Uterus (tissue), 4 donors: ENCODE measurements around the gene SRPX. TPM values are rescaled to one million over a fixed set of nuclear protein-coding genes. Genes with fewer than 3 reads are reported as not detected.
A peak's percentile ranks its signal among the peaks of the same experiment; 100 is the strongest.

Source experiments
- DNase-seq, 2 donors: peaks; one replicate each; pipeline ENCODE4 v3.0.0-alpha.2; 2019 to 2020
- H3K27ac ChIP-seq, 2 donors: fragments of 200-600 bp; sonication (generic); 1 replicate in 1 of 2; 2 replicates in 1 of 2; pipeline ENCODE4 v1.5.1; 2016 to 2018
- H3K27me3 ChIP-seq, 2 donors: fragments of 200-600 bp; sonication (generic); one replicate each; pipeline ENCODE4 v1.5.1; 2018 to 2019; ENCODE audit warnings: control low read depth in 1 of 2
- H3K36me3 ChIP-seq, 2 donors: fragments of 200-600 bp; sonication (generic); one replicate each; pipeline ENCODE4 v1.5.1; 2019; ENCODE audit warnings: control low read depth in 1 of 2
- H3K4me1 ChIP-seq, 2 donors: fragments of 200-600 bp; sonication (generic); one replicate each; pipeline ENCODE4 v1.5.1; 2018 to 2019; ENCODE audit warnings: control low read depth in 1 of 2
- H3K4me3 ChIP-seq, 2 donors: fragments of 200-600 bp; sonication (generic); 1 replicate in 1 of 2; 2 replicates in 1 of 2; pipeline ENCODE4 v1.5.1; 2018 to 2019; ENCODE audit warnings: mild to moderate bottlenecking in 1 of 2
- H3K9me3 ChIP-seq, 2 donors: fragments of 200-600 bp; sonication (generic); one replicate each; pipeline ENCODE4 v1.5.1; 2019; ENCODE audit warnings: control low read depth in 1 of 2
- POLR2A ChIP-seq, 2 donors: fragments of 450-650 bp; IDR thresholded peaks; one replicate each; pipeline ENCODE4 v1.6.1; 2016; ENCODE audit warnings: antibody characterized with exemption in 2 of 2, mild to moderate bottlenecking in 1 of 2, moderate library complexity in 1 of 2
- intact Hi-C: fragments of 100-400 bp; cut with DNase I; formaldehyde crosslinking; loops from one replicate; pipeline ENCODE4 v1.15.1; 2023; ENCODE audit warnings: low total_unique reads
- total RNA-seq, 4 donors: library from RNA; depleted of rRNA in 3 of 4; stranded (reverse); fragments of >200 nt in 3 of 4; gene quantifications; one replicate each; pipeline versions ENCODE4 v1.1.0 to v1.2.4, GENCODE V29; 2014 to 2023
- TF ChIP-seq, protein P1 (sequence below), 4 experiments: fragments of 200-600 bp in 2 of 4; fragments of 450-650 bp in 2 of 4; sonication (generic) in 2 of 4; IDR thresholded peaks; one replicate each; pipeline ENCODE4 v1.5.1; 2016 to 2019; ENCODE audit warnings: antibody characterized with exemption in 4 of 4, mild to moderate bottlenecking in 2 of 4, moderate library complexity in 1 of 4
- donor health status: DM: yes; HTN: yes; CAD: no.

The SRPX gene
- total RNA-seq, 4 donors from 2014 or later: 62.7 to 141 (median 99.5) TPM

GRCh38 chrX:38142610-38143009, 78.1 kb downstream of the SRPX start:
- intact Hi-C loops: no loop called here

GRCh38 chrX:38138900-38139299, 81.8 kb downstream of the SRPX start:
- Histone ChIP-seq H3K36me3 (no peaks in the 10 kb centered on the region), H3K4me1 (no peaks in the 10 kb centered on the region), H3K9me3 (no peaks in the 10 kb centered on the region), H3K4me3 (no peak overlapping the region), H3K27ac (no peak overlapping the region), H3K27me3 (no peaks in the 10 kb centered on the region)
- DNase-seq: no peak
- TF ChIP-seq POLR2A (IDR thresholded peaks at IDR 0.05): no peak
- TF ChIP-seq, protein P1, sequence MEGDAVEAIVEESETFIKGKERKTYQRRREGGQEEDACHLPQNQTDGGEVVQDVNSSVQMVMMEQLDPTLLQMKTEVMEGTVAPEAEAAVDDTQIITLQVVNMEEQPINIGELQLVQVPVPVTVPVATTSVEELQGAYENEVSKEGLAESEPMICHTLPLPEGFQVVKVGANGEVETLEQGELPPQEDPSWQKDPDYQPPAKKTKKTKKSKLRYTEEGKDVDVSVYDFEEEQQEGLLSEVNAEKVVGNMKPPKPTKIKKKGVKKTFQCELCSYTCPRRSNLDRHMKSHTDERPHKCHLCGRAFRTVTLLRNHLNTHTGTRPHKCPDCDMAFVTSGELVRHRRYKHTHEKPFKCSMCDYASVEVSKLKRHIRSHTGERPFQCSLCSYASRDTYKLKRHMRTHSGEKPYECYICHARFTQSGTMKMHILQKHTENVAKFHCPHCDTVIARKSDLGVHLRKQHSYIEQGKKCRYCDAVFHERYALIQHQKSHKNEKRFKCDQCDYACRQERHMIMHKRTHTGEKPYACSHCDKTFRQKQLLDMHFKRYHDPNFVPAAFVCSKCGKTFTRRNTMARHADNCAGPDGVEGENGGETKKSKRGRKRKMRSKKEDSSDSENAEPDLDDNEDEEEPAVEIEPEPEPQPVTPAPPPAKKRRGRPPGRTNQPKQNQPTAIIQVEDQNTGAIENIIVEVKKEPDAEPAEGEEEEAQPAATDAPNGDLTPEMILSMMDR (IDR thresholded peaks at IDR 0.05): no peak
- intact Hi-C loops: no loop called here

More at GRCh38 chrX:38142610-38143009, 78.1 kb downstream of the SRPX start:
- H3K9me3 ChIP-seq: no peaks in the 10 kb centered on the region
- DNase-seq: peak in 1 of 2 donors; percentile 19
- H3K4me1 ChIP-seq: no peaks in the 10 kb centered on the region
- H3K36me3 ChIP-seq: no peaks in the 10 kb centered on the region
- no peak overlapping the region for H3K4me3 ChIP-seq
- TF ChIP-seq POLR2A (IDR thresholded peaks at IDR 0.05): no peak
- H3K27ac ChIP-seq: no peak overlapping the region
- no peaks in the 10 kb centered on the region for H3K27me3 ChIP-seq

DNA sequence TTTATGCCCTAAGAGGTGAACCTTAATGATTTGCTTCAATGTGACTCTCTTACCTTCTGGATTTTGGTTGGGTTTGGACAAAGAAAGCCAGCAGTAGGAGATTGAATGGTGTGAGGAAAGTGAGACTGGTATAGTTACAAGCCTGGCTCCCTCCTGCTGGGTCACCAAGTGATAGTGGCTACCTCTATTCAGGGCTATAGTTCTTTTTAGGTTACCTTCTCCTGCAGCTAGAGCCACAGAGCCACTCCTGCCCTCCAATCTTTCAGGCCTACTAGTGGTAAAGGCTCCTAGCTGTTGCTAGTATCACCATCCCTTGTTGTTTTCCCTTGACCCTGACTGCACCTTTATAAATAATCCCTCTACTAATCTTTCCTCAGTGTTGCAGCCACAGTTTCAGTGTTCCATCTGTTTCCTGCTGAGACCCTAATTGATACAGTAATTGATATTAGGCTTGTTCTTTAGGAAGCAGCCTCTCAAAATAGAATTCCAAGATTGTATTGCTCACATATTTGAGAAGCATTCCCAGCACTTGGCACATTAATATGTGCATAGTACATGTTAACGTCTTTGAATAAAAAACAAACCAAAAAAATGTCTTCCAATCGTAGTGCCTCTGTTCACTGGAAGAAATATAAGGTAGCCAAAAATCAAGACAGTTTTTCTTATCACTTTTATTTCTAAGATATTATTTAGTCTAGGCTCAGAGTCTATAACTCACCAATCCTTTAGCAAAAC, 82.3 kb downstream of the SRPX start:
- no peak overlapping the region for H3K4me3 ChIP-seq
- no peaks in the 10 kb centered on the region for H3K27me3 ChIP-seq
- H3K4me1 ChIP-seq: no peaks in the 10 kb centered on the region
- no peak for TF ChIP-seq POLR2A (IDR thresholded peaks at IDR 0.05)
- TF ChIP-seq, protein P1 (IDR thresholded peaks at IDR 0.05): no peak
- no peaks in the 10 kb centered on the region for H3K36me3 ChIP-seq
- no peaks in the 10 kb centered on the region for H3K9me3 ChIP-seq
- intact Hi-C loops: no loop called here
- DNase-seq: no peak
- H3K27ac ChIP-seq: no peak overlapping the region

DNA sequence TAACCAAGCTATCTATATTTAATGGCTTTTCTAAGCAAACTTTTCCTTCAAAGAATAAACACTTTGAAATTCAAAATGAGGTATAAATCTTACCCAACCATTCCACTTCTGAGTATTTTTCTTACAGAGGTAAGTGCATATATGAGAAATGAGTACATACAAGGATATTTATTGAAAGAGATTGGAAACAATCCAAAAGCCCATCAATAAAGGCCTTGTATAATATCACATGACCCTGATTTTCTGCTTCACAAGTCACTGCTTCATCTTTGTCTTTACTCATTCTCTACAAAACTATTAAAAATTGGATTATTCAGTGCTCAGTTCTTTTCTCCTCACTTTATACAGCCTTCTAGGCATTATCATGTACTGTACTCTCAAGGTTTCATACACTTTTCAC, 91.3 kb downstream of the SRPX start:
- Histone ChIP-seq H3K27ac (no peak overlapping the region), H3K27me3 (no peaks in the 10 kb centered on the region), H3K4me1 (no peaks in the 10 kb centered on the region), H3K4me3 (no peak overlapping the region), H3K36me3 (no peaks in the 10 kb centered on the region), H3K9me3 (no peaks in the 10 kb centered on the region)
- TF ChIP-seq, protein P1 (IDR thresholded peaks at IDR 0.05): no peak
- TF ChIP-seq POLR2A (IDR thresholded peaks at IDR 0.05): no peak
- intact Hi-C loops: no loop called here
- DNase-seq: no peak

- Histone ChIP-seq H3K9me3 (no peaks in the 10 kb centered on the region), H3K36me3 (no peaks in the 10 kb centered on the region), H3K4me3 (no peak overlapping the region), H3K4me1 (no peaks in the 10 kb centered on the region), H3K27ac (no peak overlapping the region), H3K27me3 (no peaks in the 10 kb centered on the region)
- intact Hi-C loops: no loop called here
- TF ChIP-seq, protein P1 (IDR thresholded peaks at IDR 0.05): no peak
- TF ChIP-seq POLR2A (IDR thresholded peaks at IDR 0.05): no peak
- no peak for DNase-seq
Measured at GRCh38 chrX:38127961-38128360, 92.7 kb downstream of the SRPX start.
